Esophagus squamous epithelium (tissue), 5 donors: ENCODE results near the gene RPL35. TPM values are rescaled to one million over a fixed set of nuclear protein-coding genes. Genes with fewer than 3 reads are reported as not detected.

Experiments used
- DNase-seq: peaks from one replicate; lab custom pipeline; 2025; lab: John Stamatoyannopoulos, UW
- H3K27ac ChIP-seq, 4 donors: fragments of 200-600 bp; sonication (generic); one replicate each; pipeline ENCODE4 v1.5.1; 2016 to 2019; ENCODE audit warnings: mild to moderate bottlenecking in 1 of 4
- H3K27me3 ChIP-seq, 4 donors: fragments of 200-600 bp; sonication (generic); 1 replicate in 3 of 4; 2 replicates in 1 of 4; pipeline versions ENCODE4 v1.5.1 to v1.6.0; 2017 to 2021; ENCODE audit warnings: antibody characterized with exemption in 1 of 4
- H3K36me3 ChIP-seq, 3 donors: fragments of 200-600 bp; sonication (generic); one replicate each; pipeline ENCODE4 v1.5.1; 2016 to 2019
- H3K4me1 ChIP-seq, 3 donors: fragments of 200-600 bp; sonication (generic); one replicate each; pipeline ENCODE4 v1.5.1; 2017 to 2019
- H3K4me3 ChIP-seq, 4 donors: fragments of 200-600 bp; sonication (generic); 1 replicate in 3 of 4; 2 replicates in 1 of 4; pipeline ENCODE4 v1.5.1; 2016 to 2019; ENCODE audit warnings: mild to moderate bottlenecking in 2 of 4, moderate library complexity in 1 of 4
- H3K9me3 ChIP-seq, 3 donors: fragments of 200-600 bp; sonication (generic); one replicate each; pipeline ENCODE4 v1.5.1; 2016 to 2019
- POLR2A ChIP-seq, 4 donors: fragments of 450-650 bp; IDR thresholded peaks; one replicate each; pipeline ENCODE4 v1.6.1; 2017; ENCODE audit warnings: antibody characterized with exemption in 4 of 4, mild to moderate bottlenecking in 4 of 4, moderate library complexity in 3 of 4
- WGBS, 2 donors: methylation state at CpG; one replicate each; pipeline ENCODE4 v1.1.5; 2018; 5-methylcytosine and 5-hydroxymethylcytosine counted together
- intact Hi-C: fragments of 100-400 bp; cut with DNase I; formaldehyde crosslinking; loops from one replicate; pipeline ENCODE4 v1.15.0; 2022
- total RNA-seq, 4 donors: library from RNA; depleted of rRNA; stranded (reverse); fragments of >200 nt; gene quantifications; one replicate each; pipeline ENCODE4 v1.1.0, GENCODE V29; 2016
- TF ChIP-seq, protein P1 (sequence below), 6 experiments: fragments of 450-650 bp in 4 of 6; fragments of 200-600 bp in 2 of 6; sonication (generic) in 2 of 6; IDR thresholded peaks; one replicate each; pipeline ENCODE4 v1.5.1; 2016 to 2019; ENCODE audit warnings: antibody characterized with exemption in 6 of 6, mild to moderate bottlenecking in 4 of 6, moderate library complexity in 4 of 6
- donor health status: DM: yes; HTN: yes; CAD: no.

RPL35 gene
- total RNA-seq, 4 donors from 2014 or later = 2,345 to 3,186 (median 2,827) TPM

DNA sequence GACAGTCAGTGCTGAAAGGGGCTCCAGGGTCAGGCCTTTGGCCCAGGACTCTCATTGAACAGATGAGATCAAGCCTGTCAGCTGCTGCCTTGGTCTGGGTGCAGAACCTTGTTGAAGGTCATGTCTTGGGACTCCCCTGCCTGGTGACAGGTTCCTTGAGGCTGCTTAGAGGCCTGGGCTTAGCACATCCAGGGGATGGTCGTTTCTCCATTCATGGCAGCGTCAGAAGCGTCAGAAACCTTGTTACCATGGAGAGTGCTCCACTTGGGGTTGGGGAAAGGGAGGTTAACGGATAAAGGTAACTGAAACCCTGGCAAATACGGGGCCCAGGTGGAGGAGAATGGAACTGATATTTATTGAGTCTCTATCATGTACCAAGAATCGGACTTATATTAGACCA is 9.0 kb upstream of the RPL35 start:
- H3K4me3 ChIP-seq = peak overlapping the region; percentile 85 to 100 (median 92)
- 26 to 43% methylated on average over 2 to 3 of the region's 6 CpGs for WGBS, 2 donors
- H3K9me3 ChIP-seq = no peaks in the 10 kb centered on the region
- H3K27ac ChIP-seq = peak overlapping the region; percentile 96 to 99 (median 98)
- peaks cover 30 to 62% (median 46%) of the 10 kb centered on the region in 3 donors for H3K4me1 ChIP-seq
- no peak for TF ChIP-seq POLR2A (IDR thresholded peaks at IDR 0.05)
- TF ChIP-seq, protein P1, sequence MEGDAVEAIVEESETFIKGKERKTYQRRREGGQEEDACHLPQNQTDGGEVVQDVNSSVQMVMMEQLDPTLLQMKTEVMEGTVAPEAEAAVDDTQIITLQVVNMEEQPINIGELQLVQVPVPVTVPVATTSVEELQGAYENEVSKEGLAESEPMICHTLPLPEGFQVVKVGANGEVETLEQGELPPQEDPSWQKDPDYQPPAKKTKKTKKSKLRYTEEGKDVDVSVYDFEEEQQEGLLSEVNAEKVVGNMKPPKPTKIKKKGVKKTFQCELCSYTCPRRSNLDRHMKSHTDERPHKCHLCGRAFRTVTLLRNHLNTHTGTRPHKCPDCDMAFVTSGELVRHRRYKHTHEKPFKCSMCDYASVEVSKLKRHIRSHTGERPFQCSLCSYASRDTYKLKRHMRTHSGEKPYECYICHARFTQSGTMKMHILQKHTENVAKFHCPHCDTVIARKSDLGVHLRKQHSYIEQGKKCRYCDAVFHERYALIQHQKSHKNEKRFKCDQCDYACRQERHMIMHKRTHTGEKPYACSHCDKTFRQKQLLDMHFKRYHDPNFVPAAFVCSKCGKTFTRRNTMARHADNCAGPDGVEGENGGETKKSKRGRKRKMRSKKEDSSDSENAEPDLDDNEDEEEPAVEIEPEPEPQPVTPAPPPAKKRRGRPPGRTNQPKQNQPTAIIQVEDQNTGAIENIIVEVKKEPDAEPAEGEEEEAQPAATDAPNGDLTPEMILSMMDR (IDR thresholded peaks at IDR 0.05) = no peak
- intact Hi-C loops = no loop called here
- no peak for DNase-seq
- no peaks in the 10 kb centered on the region for H3K27me3 ChIP-seq
- H3K36me3 ChIP-seq = peaks cover 17 to 26% (median 18%) of the 10 kb centered on the region in 3 donors

DNA sequence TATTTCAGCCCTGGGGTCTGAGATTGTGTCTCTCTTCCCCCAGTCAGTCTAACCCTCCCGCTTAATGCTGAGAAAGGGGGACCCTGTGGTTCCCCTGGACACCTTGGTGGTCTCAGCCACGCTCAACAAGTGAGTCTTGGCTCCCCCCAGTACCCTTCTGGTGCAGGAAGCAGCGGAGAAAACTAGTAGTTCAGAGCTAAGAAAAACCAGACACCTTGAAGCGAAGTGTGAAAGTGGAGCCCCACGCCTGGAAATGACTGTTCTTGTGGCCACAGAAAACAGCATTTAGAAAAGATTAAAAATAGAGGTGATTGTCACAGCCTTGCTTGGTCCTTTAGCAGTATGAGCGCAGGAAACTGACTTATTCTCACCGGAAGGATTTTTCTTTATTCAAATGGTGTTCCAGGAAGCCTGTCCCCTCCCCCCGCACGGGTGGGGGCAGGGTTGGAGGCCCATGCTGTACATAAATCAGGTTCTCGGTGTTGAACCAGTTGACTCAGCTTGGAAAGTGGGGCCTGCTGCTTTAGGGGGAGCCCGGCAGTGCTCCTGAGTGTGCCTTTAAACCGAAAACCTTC is 8.3 kb upstream of the RPL35 start:
- Histone ChIP-seq H3K36me3 (peaks cover 11 to 20% (median 11%) of the 10 kb centered on the region in 3 donors), H3K9me3 (no peaks in the 10 kb centered on the region), H3K4me1 (peaks cover 30 to 62% (median 46%) of the 10 kb centered on the region in 3 donors), H3K4me3 (peak overlapping the region; percentile 85 to 100 (median 92)), H3K27me3 (no peaks in the 10 kb centered on the region), H3K27ac (peak overlapping the region; percentile 96 to 99 (median 98))
- TF ChIP-seq POLR2A (IDR thresholded peaks at IDR 0.05) = peak in 1 of 4 donors; percentile 36
- TF ChIP-seq, protein P1 (IDR thresholded peaks at IDR 0.05) = no peak
- whole genome bisulfite sequencing, 2 donors = 1 to 5% methylated on average over 7 to 10 of the region's 12 CpGs
- DNase-seq = peak; percentile 28
- intact Hi-C loops = no loop called here

DNA sequence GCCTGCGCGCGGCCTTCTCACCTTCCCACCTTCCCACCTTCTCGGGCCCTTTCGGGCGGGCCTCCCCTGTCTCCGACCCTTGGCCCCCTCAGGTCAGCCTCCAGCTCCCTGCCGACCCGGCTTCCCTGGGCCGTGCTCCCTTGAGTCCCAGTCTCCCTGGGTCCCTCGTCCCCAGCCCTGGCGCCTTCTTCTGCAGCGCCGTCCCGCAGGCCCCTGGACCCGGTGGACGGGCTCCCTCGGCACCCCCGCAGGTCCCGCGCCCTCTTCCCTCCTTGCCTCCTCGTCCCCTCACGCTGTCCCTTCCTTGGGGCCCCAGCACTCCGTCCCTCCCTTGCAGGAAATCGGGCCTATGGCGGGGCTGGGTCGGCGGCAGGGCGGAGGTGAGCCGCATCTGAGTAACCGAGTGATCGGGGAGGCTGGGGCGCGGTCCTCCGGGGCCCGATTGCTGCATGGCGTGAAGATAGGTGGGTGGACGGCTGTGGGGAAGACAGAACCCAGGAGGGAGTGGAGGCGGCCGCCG is 7.8 kb upstream of the RPL35 start:
- TF ChIP-seq, protein P1 (IDR thresholded peaks at IDR 0.05) = no peak
- no peak for TF ChIP-seq POLR2A (IDR thresholded peaks at IDR 0.05)
- peaks cover 6 to 14% (median 7%) of the 10 kb centered on the region in 3 donors for H3K36me3 ChIP-seq
- H3K27ac ChIP-seq = peak overlapping the region; percentile 96 to 99 (median 98)
- intact Hi-C loops = no loop called here
- no peaks in the 10 kb centered on the region for H3K27me3 ChIP-seq
- no peaks in the 10 kb centered on the region for H3K9me3 ChIP-seq
- WGBS, 2 donors = 0 to 1% methylated on average over 15 to 18 of the region's 41 CpGs
- H3K4me1 ChIP-seq = peaks cover 30 to 65% (median 46%) of the 10 kb centered on the region in 3 donors
- H3K4me3 ChIP-seq = peak overlapping the region; percentile 85 to 100 (median 92)
- DNase-seq = no peak

DNA sequence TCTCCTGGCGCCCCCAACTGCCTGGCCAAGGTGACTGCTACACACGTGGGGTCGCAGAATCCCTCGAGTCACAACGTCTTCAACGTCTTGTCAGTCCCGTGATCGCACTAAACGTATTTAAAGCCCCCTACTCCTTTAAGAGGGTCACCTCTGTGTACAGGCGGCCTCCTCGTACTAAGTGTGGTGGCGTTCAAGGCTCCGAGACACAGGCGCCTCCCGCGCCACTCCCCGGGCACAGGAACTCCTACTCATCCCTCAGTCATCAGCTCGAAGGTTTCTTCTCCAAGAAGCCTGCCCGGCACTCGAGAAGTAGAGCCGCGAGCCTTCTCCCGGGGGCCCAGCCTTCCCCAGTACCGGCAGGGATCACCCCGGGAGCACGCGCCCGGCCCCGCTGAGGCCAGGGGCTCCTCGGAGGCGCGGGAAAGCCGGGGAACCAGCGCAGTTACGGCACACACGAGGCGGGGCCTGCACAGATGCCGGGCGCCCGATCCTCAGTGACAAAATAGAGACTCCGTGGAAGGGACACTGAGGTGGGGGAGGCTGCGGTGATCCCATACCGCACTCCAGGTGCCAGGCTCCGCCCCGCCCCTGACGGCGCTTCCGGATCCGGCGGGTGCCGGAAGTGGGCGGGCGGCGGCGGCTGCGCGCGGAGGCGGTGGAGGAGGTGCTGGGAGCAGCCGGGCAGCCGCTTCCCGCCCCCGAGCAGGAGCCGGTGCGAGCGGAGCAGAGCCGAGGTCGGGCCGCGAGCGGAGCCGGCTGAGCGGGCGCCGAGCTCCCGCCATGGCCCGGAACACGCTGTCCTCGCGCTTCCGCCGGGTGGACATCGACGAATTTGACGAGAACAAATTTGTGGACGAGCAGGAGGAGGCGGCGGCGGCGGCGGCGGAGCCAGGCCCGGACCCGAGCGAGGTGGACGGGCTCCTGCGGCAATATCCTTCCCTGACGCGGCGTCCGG is 7.0 kb upstream of the RPL35 start:
- Histone ChIP-seq H3K4me3 (peak overlapping the region; percentile 85 to 100 (median 92)), H3K27ac (peak overlapping the region; percentile 96 to 99 (median 98)), H3K27me3 (no peaks in the 10 kb centered on the region), H3K9me3 (no peaks in the 10 kb centered on the region), H3K4me1 (peaks cover 34 to 68% (median 47%) of the 10 kb centered on the region in 3 donors), H3K36me3 (peaks cover 0 to 7% (median 6%) of the 10 kb centered on the region in 3 donors)
- intact Hi-C loops = no loop called here
- no peak for DNase-seq
- 0% methylated on average over 12 to 26 of the region's 101 CpGs for WGBS, 2 donors
- TF ChIP-seq, protein P1 (IDR thresholded peaks at IDR 0.05) = peak in 1 of 6 experiments; percentile 8
- TF ChIP-seq POLR2A (IDR thresholded peaks at IDR 0.05) = peak; percentile 47 to 99 (median 94)
